Right lobe of liver (tissue), 6 donors: ENCODE data around the gene PCDHA5. TPM values are rescaled to one million over a fixed set of nuclear protein-coding genes. Genes with fewer than 3 reads are reported as not detected.
"Not testable (repeated sequence)": the region's sequence is repeated elsewhere in the genome, so short reads cannot be mapped to it uniquely, and the experiment has no call there.

ENCODE experiments used
- ATAC-seq, 4 donors: fragments of 200-7000 bp; cut with Tn5 transposase; one replicate each; pipeline ENCODE4 v1.9.1; 2020; ENCODE audit warnings: mild to moderate bottlenecking in 4 of 4, moderate library complexity in 4 of 4
- DNase-seq, 3 donors: peaks; one replicate each; pipeline ENCODE4 v3.0.0-alpha.2; 2020
- H3K27ac ChIP-seq, 3 donors: fragments of 200-600 bp; one replicate each; pipeline ENCODE4 v1.8.0; 2022
- H3K27me3 ChIP-seq, 2 donors: fragments of 200-600 bp; one replicate each; pipeline ENCODE4 v1.8.0; 2022
- H3K36me3 ChIP-seq, 4 donors: fragments of 200-600 bp; sonication (generic) in 1 of 4; one replicate each; pipeline versions ENCODE4 v1.5.1 to v1.8.0; 2017 to 2022; ENCODE audit warnings: control low read depth in 1 of 4
- H3K4me1 ChIP-seq, 4 donors: fragments of 200-600 bp; sonication (generic) in 1 of 4; one replicate each; pipeline versions ENCODE4 v1.5.1 to v1.8.0; 2017 to 2022; ENCODE audit warnings: control low read depth in 1 of 4
- H3K4me3 ChIP-seq, 3 donors: fragments of 200-600 bp; one replicate each; pipeline ENCODE4 v1.8.0; 2022
- H3K9me3 ChIP-seq, 4 donors: fragments of 200-600 bp; sonication (generic) in 1 of 4; one replicate each; pipeline versions ENCODE4 v1.5.1 to v1.8.0; 2017 to 2022; ENCODE audit warnings: control low read depth in 1 of 4
- CTCF ChIP-seq, 4 donors: fragments of 200-600 bp in 3 of 4; fragments of 450-650 bp in 1 of 4; IDR thresholded peaks; one replicate each; pipeline versions ENCODE4 v1.5.1 to v1.8.0; 2016 to 2022; ENCODE audit warnings: antibody characterized with exemption in 4 of 4, mild to moderate bottlenecking in 2 of 4
- POLR2A ChIP-seq: fragments of 450-650 bp; IDR thresholded peaks from one replicate; pipeline ENCODE4 v1.6.1; 2017; ENCODE audit warnings: antibody characterized with exemption, mild to moderate bottlenecking
- WGBS: methylation state at CpG from one replicate; pipeline ENCODE4 v1.1.6; 2018; ENCODE audit warnings: low coverage, low lambda C conversion rate; ENCODE audit not compliant: insufficient coverage; ENCODE audit errors: missing lambda C conversion rate; 5-methylcytosine and 5-hydroxymethylcytosine counted together
- intact Hi-C, 2 donors: fragments of 100-400 bp; cut with DNase I; formaldehyde crosslinking; loops; one replicate each; pipeline versions ENCODE4 v1.11.2 to v1.14.1; 2022
- total RNA-seq, 6 experiments: library from RNA; depleted of rRNA in 2 of 6; stranded (reverse); fragments of >200 nt in 2 of 6; fragmentation: NEBNext Ultra II Directional in 3 of 6; extraction: Animal tissue kit (Norgen Biotek cat#: 25700) in 3 of 6; gene quantifications; one replicate each; pipeline versions ENCODE4 v1.1.0 to v1.2.4, GENCODE V29; 2016 to 2023
- donor health status: DM: no; HTN: yes; CAD: no.
- donor health status: DM: no; HTN: no; CAD: no.
- donor health status: DM: no; HTN: no; CAD: no.
- donor health status: DM: no; HTN: yes; CAD: no.
- donor health status: DM: no; HTN: yes; CAD: no.

Gene PCDHA5
- total RNA-seq, 6 experiments from 2014 or later, result 0.06 TPM; not detected in 5

GRCh38 chr5:140823475-140823874 is 2.1 kb downstream of the PCDHA5 start:
- no peak overlapping the region for H3K4me3 ChIP-seq
- no peaks in the 10 kb centered on the region for H3K36me3 ChIP-seq
- TF ChIP-seq POLR2A, result no peak
- no peak for TF ChIP-seq CTCF (IDR thresholded peaks at IDR 0.05)
- peak in 1 of 3 donors; percentile 46 for DNase-seq
- intact Hi-C loops, result no loop called here
- no peaks in the 10 kb centered on the region for H3K4me1 ChIP-seq
- ATAC-seq, result no peak
- no CpG with 5 or more reads among the region's 38 CpGs for WGBS
- H3K9me3 ChIP-seq, result peaks cover 0 to 2% (median 0%) of the 10 kb centered on the region in 4 donors
- no peak overlapping the region for H3K27ac ChIP-seq
- peaks cover 0 to 8% of the 10 kb centered on the region in 2 donors for H3K27me3 ChIP-seq

GRCh38 chr5:140827704-140828361 is 6.4 kb downstream of the PCDHA5 start, which contains the start of gene PCDHA6:
Gene PCDHA6, plus strand, starts transcription at chr5:140827960. Its CDS starts 132 bp downstream, at chr5:140828092.
- Histone ChIP-seq H3K4me3 (no peak within 1 kb of the TSS), H3K4me1 (no peaks in the 10 kb centered on the region), H3K36me3 (no peaks in the 10 kb centered on the region), H3K27ac (no peak within 1 kb of the TSS), H3K27me3 (peaks cover 0 to 10% of the 10 kb centered on the region in 2 donors), H3K9me3 (peaks cover 0 to 2% (median 0%) of the 10 kb centered on the region in 4 donors)
- 14% methylated on average over 14 of the region's 27 CpGs for WGBS
- intact Hi-C loops, result no loop called here
- DNase-seq, result no peak
- TF ChIP-seq CTCF (IDR thresholded peaks at IDR 0.05), result no peak
- TF ChIP-seq POLR2A, result no peak
- ATAC-seq, result no peak

- intact Hi-C loops, result no loop called here
- ATAC-seq (no peak), DNase-seq (no peak)
- 31% methylated on average over 16 of the region's 18 CpGs for WGBS
- H3K27ac ChIP-seq, result no peak overlapping the region
- peaks cover 0 to 2% (median 0%) of the 10 kb centered on the region in 4 donors for H3K9me3 ChIP-seq
- H3K36me3 ChIP-seq, result no peaks in the 10 kb centered on the region
- peaks cover 0 to 10% of the 10 kb centered on the region in 2 donors for H3K27me3 ChIP-seq
- TF ChIP-seq POLR2A (no peak), CTCF (IDR thresholded peaks at IDR 0.05) (no peak)
- H3K4me1 ChIP-seq, result no peaks in the 10 kb centered on the region
- H3K4me3 ChIP-seq, result no peak overlapping the region
Observed at GRCh38 chr5:140828362-140828737, 6.9 kb downstream of the PCDHA5 start.

- H3K9me3 ChIP-seq, H3K36me3 ChIP-seq, intact Hi-C loops, H3K27ac ChIP-seq, H3K4me3 ChIP-seq, DNase-seq, ATAC-seq, H3K4me1 ChIP-seq: not testable (repeated sequence)
- H3K27me3 ChIP-seq, result peaks cover 0 to 10% of the 10 kb centered on the region in 2 donors
- WGBS, result 61% methylated on average over 12 of the region's 106 CpGs
Observed at GRCh38 chr5:140829511-140830501, 8.4 kb downstream of the PCDHA5 start.

GRCh38 chr5:140833993-140834392 is 12.6 kb downstream of the PCDHA5 start, which contains the start of gene PCDHA7:
Gene PCDHA7, plus strand, starts transcription at chr5:140834269. Its CDS starts 115 bp downstream, at chr5:140834384.
- WGBS, result 6% methylated on average over 8 of the region's 8 CpGs
- no peak within 1 kb of the TSS for H3K4me3 ChIP-seq
- TF ChIP-seq POLR2A, result no peak
- peak in 1 of 4 donors; percentile 20 for TF ChIP-seq CTCF (IDR thresholded peaks at IDR 0.05)
- H3K36me3 ChIP-seq, result no peaks in the 10 kb centered on the region
- H3K4me1 ChIP-seq, result no peaks in the 10 kb centered on the region
- no peaks in the 10 kb centered on the region for H3K9me3 ChIP-seq
- intact Hi-C loops, result no loop called here
- ATAC-seq (no peak), DNase-seq (no peak)
- peaks cover 0 to 3% of the 10 kb centered on the region in 2 donors for H3K27me3 ChIP-seq
- H3K27ac ChIP-seq, result no peak within 1 kb of the TSS

- ATAC-seq, intact Hi-C loops, DNase-seq, H3K27ac ChIP-seq, H3K4me3 ChIP-seq, H3K36me3 ChIP-seq, H3K9me3 ChIP-seq, H3K4me1 ChIP-seq, H3K27me3 ChIP-seq: not testable (repeated sequence)
- WGBS, result 11% methylated on average over 9 of the region's 38 CpGs
Observed at GRCh38 chr5:140834439-140835008, 13.1 kb downstream of the PCDHA5 start.
